SKM-1 treated with dmso at 0.1 percent for 144 hours (cell line): Measurements from ENCODE around the gene PER3.

Source experiments
- DNase-seq: peaks from one replicate; lab custom pipeline; 2025; ENCODE audit not compliant: unreplicated experiment; lab: John Stamatoyannopoulos, UW

The PER3 gene

GRCh38 chr1:7783826-7784491 lies at the start of gene PER3:
PER3 (plus strand) TSS chr1:7784291; CDS start chr1:7784878, 587 bp downstream.
- peak; percentile 90 for DNase-seq

GRCh38 chr1:7738044-7738443 lies 46.0 kb upstream of the PER3 start:
- no peak for DNase-seq

- DNase-seq: no peak
Measured at GRCh38 chr1:7743346-7743745, 40.7 kb upstream of the PER3 start.

- DNase-seq: no peak
Measured at GRCh38 chr1:7744882-7745281, 39.2 kb upstream of the PER3 start.

GRCh38 chr1:7745783-7746182 lies 38.3 kb upstream of the PER3 start:
- no peak for DNase-seq

GRCh38 chr1:7747605-7748004 lies 36.5 kb upstream of the PER3 start:
- DNase-seq: no peak

GRCh38 chr1:7749126-7749525 lies 35.0 kb upstream of the PER3 start:
- no peak for DNase-seq

GRCh38 chr1:7751174-7751573 lies 32.9 kb upstream of the PER3 start:
- no peak for DNase-seq

GRCh38 chr1:7752512-7753417 lies 31.3 kb upstream of the PER3 start:
- DNase-seq: peak; percentile 33

- no peak for DNase-seq
Measured at GRCh38 chr1:7753641-7754040, 30.4 kb upstream of the PER3 start.

- DNase-seq: no peak
Measured at GRCh38 chr1:7754234-7754633, 29.9 kb upstream of the PER3 start.

GRCh38 chr1:7755448-7755847 lies 28.6 kb upstream of the PER3 start:
- no peak for DNase-seq

- DNase-seq: no peak
Measured at GRCh38 chr1:7760245-7760644, 23.8 kb upstream of the PER3 start.

GRCh38 chr1:7761103-7761502 lies 23.0 kb upstream of the PER3 start:
- no peak for DNase-seq

- DNase-seq: no peak
Measured at GRCh38 chr1:7767176-7767575, 16.9 kb upstream of the PER3 start.

GRCh38 chr1:7768583-7768982 lies 15.5 kb upstream of the PER3 start:
- DNase-seq: no peak

GRCh38 chr1:7769673-7770412 lies 14.2 kb upstream of the PER3 start:
- no peak for DNase-seq

- no peak for DNase-seq
Measured at GRCh38 chr1:7770669-7770996, 13.5 kb upstream of the PER3 start.

- peak; percentile 81 for DNase-seq
Measured at GRCh38 chr1:7770997-7771822, 12.9 kb upstream of the PER3 start, which contains the start of gene VAMP3. VAMP3 (plus strand) TSS chr1:7771296; CDS start chr1:7771384, 88 bp downstream.

GRCh38 chr1:7771823-7772299 lies 12.2 kb upstream of the PER3 start:
- no peak for DNase-seq

GRCh38 chr1:7777591-7777990 lies 6.5 kb upstream of the PER3 start:
- no peak for DNase-seq
